ENCODE data around the gene UBE2C.

- TF ChIP-seq POLR2A (IDR thresholded peaks at IDR 0.05; ENCODE audit: low read length) (no peak), GATA1 (IDR thresholded peaks at IDR 0.05; ENCODE audit: low read depth, low read length) (no peak)
Measured at GRCh38 chr20:45783656-45784294, 28.7 kb upstream of the UBE2C start.
